KMS-11 (cell line): Measurements from ENCODE around the gene NKD1.

ENCODE experiments used
- H2AFZ ChIP-seq: fragments of 200-600 bp; sonication (generic); 2 replicates; pipeline ENCODE4 v1.6.1; 2016; ENCODE audit warnings: antibody characterized with exemption, mixed run types, low read depth
- H3K27ac ChIP-seq: fragments of 200-600 bp; sonication (generic); 2 replicates; pipeline ENCODE4 v1.6.1; 2016; ENCODE audit warnings: mild to moderate bottlenecking, mixed run types
- H3K27me3 ChIP-seq: fragments of 200-600 bp; sonication (generic); 2 replicates; pipeline ENCODE4 v1.6.1; 2017; ENCODE audit warnings: mild to moderate bottlenecking, low read depth, mixed run types, moderate library complexity; ENCODE audit not compliant: insufficient read depth
- H3K36me3 ChIP-seq: fragments of 200-600 bp; sonication (generic); 2 replicates; pipeline ENCODE4 v1.6.1; 2017; ENCODE audit warnings: mild to moderate bottlenecking, mixed run types; ENCODE audit not compliant: insufficient read depth
- H3K4me1 ChIP-seq: fragments of 200-600 bp; sonication (generic); 2 replicates; pipeline ENCODE4 v1.6.1; 2016; ENCODE audit warnings: mild to moderate bottlenecking, low read depth, mixed run types; ENCODE audit not compliant: poor library complexity, severe bottlenecking
- H3K4me2 ChIP-seq: fragments of 200-600 bp; sonication (generic); 2 replicates; pipeline ENCODE4 v1.7.0; 2016; ENCODE audit warnings: mild to moderate bottlenecking, mixed run types
- H3K4me3 ChIP-seq: fragments of 200-600 bp; sonication (generic); IDR thresholded peaks from 2 replicates; pipeline ENCODE4 v1.6.1; 2017; ENCODE audit warnings: low read depth, low read length, mixed read lengths; ENCODE audit not compliant: insufficient read depth
- H3K79me2 ChIP-seq: fragments of 200-600 bp; sonication (generic); 2 replicates; pipeline ENCODE4 v1.6.1; 2016; ENCODE audit warnings: low read depth, mixed run types; ENCODE audit not compliant: insufficient read depth
- H3K9ac ChIP-seq: fragments of 200-600 bp; sonication (generic); 2 replicates; pipeline ENCODE4 v1.6.1; 2016; ENCODE audit warnings: mild to moderate bottlenecking, mixed run types
- H4K20me1 ChIP-seq: fragments of 200-600 bp; sonication (generic); 2 replicates; pipeline ENCODE4 v1.6.1; 2016; ENCODE audit warnings: mild to moderate bottlenecking, mixed run types; ENCODE audit not compliant: insufficient read depth
- CTCF ChIP-seq: fragments of 200-600 bp; sonication (generic); conservative IDR thresholded peaks from 2 replicates; pipeline ENCODE4 v1.6.1; 2017; ENCODE audit warnings: low read depth, mild to moderate bottlenecking, antibody characterized with exemption, low read length, moderate library complexity, mixed read lengths

NKD1 gene

GRCh38 chr16:50637716-50638602, 89.8 kb downstream of the NKD1 start:
- no peak overlapping the region for H2AFZ ChIP-seq
- no peaks in the 10 kb centered on the region for H3K36me3 ChIP-seq
- TF ChIP-seq CTCF, result no peak
- no peaks in the 10 kb centered on the region for H3K79me2 ChIP-seq
- no peaks in the 10 kb centered on the region for H4K20me1 ChIP-seq
- no peak overlapping the region for H3K9ac ChIP-seq
- H3K4me2 ChIP-seq, result no peak overlapping the region
- no peaks in the 10 kb centered on the region for H3K4me1 ChIP-seq
- H3K27ac ChIP-seq, result no peak overlapping the region
- no peak overlapping the region for H3K4me3 ChIP-seq
- no peaks in the 10 kb centered on the region for H3K27me3 ChIP-seq

GRCh38 chr16:50638816-50639670, 90.8 kb downstream of the NKD1 start:
- Histone ChIP-seq H4K20me1 (no peaks in the 10 kb centered on the region), H3K4me3 (no peak overlapping the region), H3K79me2 (no peaks in the 10 kb centered on the region), H2AFZ (no peak overlapping the region), H3K4me1 (no peaks in the 10 kb centered on the region), H3K27ac (no peak overlapping the region), H3K9ac (no peak overlapping the region), H3K27me3 (no peaks in the 10 kb centered on the region), H3K36me3 (no peaks in the 10 kb centered on the region), H3K4me2 (no peak overlapping the region)
- TF ChIP-seq CTCF, result no peak

- Histone ChIP-seq H3K4me3 (no peak overlapping the region), H3K4me1 (no peaks in the 10 kb centered on the region), H3K27ac (no peak overlapping the region), H3K27me3 (no peaks in the 10 kb centered on the region), H3K79me2 (no peaks in the 10 kb centered on the region), H3K9ac (no peak overlapping the region), H3K36me3 (no peaks in the 10 kb centered on the region), H4K20me1 (no peaks in the 10 kb centered on the region), H2AFZ (no peak overlapping the region), H3K4me2 (no peak overlapping the region)
- no peak for TF ChIP-seq CTCF
These were observed 92.2 kb downstream of the NKD1 start for GRCh38 chr16:50640391-50640790.

- Histone ChIP-seq H3K79me2 (no peaks in the 10 kb centered on the region), H4K20me1 (no peaks in the 10 kb centered on the region), H3K4me2 (no peak overlapping the region), H3K9ac (no peak overlapping the region), H3K27me3 (no peaks in the 10 kb centered on the region), H3K27ac (no peak overlapping the region), H3K4me1 (no peaks in the 10 kb centered on the region), H2AFZ (no peak overlapping the region), H3K4me3 (no peak overlapping the region), H3K36me3 (no peaks in the 10 kb centered on the region)
- no peak for TF ChIP-seq CTCF
These were observed 93.0 kb downstream of the NKD1 start for GRCh38 chr16:50640919-50641817.
